BJ (cell line): ENCODE results near the gene SLC6A12. TPM values are rescaled to one million over a fixed set of nuclear protein-coding genes. Genes with fewer than 3 reads are reported as not detected.

ENCODE experiments used
- CTCF ChIA-PET: fragments of 350-600 bp; formaldehyde crosslinking; extraction: SDS; loops from one replicate; lab custom pipeline; 2021; ENCODE audit warnings: antibody characterized with exemption, inconsistent platforms; lab: Yijun Ruan, JAX
- POLR2A ChIA-PET: fragments of 300-600 bp; sonication (Branson Sonifier 250); formaldehyde crosslinking; extraction: SDS; loops from one replicate; lab custom pipeline; 2021; ENCODE audit warnings: antibody characterized with exemption; lab: Charles Lee
- DNase-seq: peaks from one replicate; pipeline ENCODE4 v3.0.0-alpha.2; 2011; ENCODE audit warnings: low read depth
- H3K27me3 ChIP-seq: 2 replicates; pipeline ENCODE4 v1.6.0; 2011; ENCODE audit warnings: low read length; ENCODE audit not compliant: control insufficient read depth, insufficient read depth
- H3K36me3 ChIP-seq: 2 replicates; pipeline ENCODE4 v1.5.1; 2011; ENCODE audit warnings: low read length; ENCODE audit not compliant: control insufficient read depth, insufficient read depth
- H3K4me3 ChIP-seq: 2 replicates; pipeline ENCODE4 v1.5.1; 2011; ENCODE audit warnings: low read depth, mild to moderate bottlenecking, control low read depth, low read length
- polyA plus RNA-seq: library from polyadenylated mRNA; depleted of rRNA; stranded (reverse); fragments of >200 nt; gene quantifications from 2 replicates; pipeline ENCODE4 v1.2.3, GENCODE V29; 2011
- TF ChIP-seq, protein P1 (sequence below): IDR thresholded peaks from 2 replicates; pipeline ENCODE4 v1.5.1; 2011; ENCODE audit warnings: low read depth, mild to moderate bottlenecking, control low read depth, inconsistent platforms, low read length, moderate library complexity; ENCODE audit not compliant: insufficient read depth

The SLC6A12 gene
- polyA plus RNA-seq, 1 experiment: not detected

DNA sequence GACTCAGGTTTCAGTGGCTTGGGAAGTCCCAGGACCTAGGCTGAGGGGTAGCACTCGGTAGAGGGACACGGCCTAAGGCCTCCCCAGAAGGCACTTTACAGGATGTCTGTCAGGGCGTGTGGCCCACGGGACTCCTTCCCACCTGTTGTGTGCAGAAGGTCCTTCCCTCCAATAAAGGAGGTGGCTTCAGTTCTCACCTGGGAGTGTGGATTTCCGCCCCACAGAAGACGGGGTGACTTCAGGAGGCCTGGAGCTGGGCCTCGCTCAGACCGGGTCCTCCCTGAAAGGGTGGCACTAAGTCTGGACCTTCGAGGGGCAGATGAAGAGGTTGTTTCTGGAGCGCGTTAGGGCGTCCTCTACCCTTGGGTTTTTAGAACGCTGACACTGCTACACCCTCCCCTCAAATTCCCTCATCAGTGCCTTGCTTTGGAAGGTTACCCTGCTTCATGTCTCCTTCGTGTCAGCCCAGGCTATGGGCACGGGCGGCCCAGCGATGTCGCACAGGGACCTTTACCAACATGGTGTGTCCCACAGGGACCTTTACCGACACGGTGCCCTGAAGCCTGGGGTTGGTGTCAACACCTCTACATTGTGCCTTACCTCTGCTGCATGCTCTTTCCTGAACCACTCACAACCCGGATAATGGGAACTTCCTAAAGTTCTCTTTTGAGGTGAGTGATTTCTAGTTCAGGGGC, 7.1 kb downstream of the SLC6A12 start:
- CTCF ChIA-PET: no interaction called here
- DNase-seq: no peak
- TF ChIP-seq, protein P1, sequence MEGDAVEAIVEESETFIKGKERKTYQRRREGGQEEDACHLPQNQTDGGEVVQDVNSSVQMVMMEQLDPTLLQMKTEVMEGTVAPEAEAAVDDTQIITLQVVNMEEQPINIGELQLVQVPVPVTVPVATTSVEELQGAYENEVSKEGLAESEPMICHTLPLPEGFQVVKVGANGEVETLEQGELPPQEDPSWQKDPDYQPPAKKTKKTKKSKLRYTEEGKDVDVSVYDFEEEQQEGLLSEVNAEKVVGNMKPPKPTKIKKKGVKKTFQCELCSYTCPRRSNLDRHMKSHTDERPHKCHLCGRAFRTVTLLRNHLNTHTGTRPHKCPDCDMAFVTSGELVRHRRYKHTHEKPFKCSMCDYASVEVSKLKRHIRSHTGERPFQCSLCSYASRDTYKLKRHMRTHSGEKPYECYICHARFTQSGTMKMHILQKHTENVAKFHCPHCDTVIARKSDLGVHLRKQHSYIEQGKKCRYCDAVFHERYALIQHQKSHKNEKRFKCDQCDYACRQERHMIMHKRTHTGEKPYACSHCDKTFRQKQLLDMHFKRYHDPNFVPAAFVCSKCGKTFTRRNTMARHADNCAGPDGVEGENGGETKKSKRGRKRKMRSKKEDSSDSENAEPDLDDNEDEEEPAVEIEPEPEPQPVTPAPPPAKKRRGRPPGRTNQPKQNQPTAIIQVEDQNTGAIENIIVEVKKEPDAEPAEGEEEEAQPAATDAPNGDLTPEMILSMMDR: no peak
- Histone ChIP-seq H3K27me3 (peaks cover 27% of the 10 kb centered on the region), H3K4me3 (no peak overlapping the region), H3K36me3 (no peaks in the 10 kb centered on the region)
- POLR2A ChIA-PET: no interaction called here

GRCh38 chr12:205026-205425, 8.9 kb downstream of the SLC6A12 start:
- CTCF ChIA-PET: no interaction called here
- peaks cover 32% of the 10 kb centered on the region for H3K27me3 ChIP-seq
- TF ChIP-seq, protein P1: no peak
- H3K36me3 ChIP-seq: no peaks in the 10 kb centered on the region
- no peak for DNase-seq
- H3K4me3 ChIP-seq: no peak overlapping the region
- POLR2A ChIA-PET: no interaction called here

DNA sequence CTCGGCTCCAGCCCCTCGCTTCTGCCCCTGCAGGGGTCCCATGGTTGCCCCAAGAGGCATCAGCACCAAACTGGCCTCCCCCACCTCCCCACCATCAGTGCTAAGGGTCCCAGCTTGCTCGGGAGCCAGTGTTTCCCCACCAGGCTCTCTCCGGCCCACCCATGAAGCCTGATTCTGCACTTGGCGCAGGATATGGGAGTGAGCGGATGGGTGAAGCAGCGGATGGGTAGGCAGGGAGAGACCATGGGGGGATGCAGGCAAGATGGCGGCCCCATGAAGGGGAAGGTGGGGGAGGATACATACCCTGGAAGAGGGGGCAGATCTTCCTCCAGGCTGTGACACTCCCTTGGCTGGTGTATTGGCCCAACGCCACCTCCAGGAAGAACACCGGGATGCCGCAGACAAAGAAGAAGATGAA, 9.7 kb downstream of the SLC6A12 start:
- Histone ChIP-seq H3K27me3 (peaks cover 32% of the 10 kb centered on the region), H3K36me3 (no peaks in the 10 kb centered on the region), H3K4me3 (no peak overlapping the region)
- ChIA-PET POLR2A (no interaction called here), CTCF (no interaction called here)
- DNase-seq: no peak
- TF ChIP-seq, protein P1: no peak

DNA sequence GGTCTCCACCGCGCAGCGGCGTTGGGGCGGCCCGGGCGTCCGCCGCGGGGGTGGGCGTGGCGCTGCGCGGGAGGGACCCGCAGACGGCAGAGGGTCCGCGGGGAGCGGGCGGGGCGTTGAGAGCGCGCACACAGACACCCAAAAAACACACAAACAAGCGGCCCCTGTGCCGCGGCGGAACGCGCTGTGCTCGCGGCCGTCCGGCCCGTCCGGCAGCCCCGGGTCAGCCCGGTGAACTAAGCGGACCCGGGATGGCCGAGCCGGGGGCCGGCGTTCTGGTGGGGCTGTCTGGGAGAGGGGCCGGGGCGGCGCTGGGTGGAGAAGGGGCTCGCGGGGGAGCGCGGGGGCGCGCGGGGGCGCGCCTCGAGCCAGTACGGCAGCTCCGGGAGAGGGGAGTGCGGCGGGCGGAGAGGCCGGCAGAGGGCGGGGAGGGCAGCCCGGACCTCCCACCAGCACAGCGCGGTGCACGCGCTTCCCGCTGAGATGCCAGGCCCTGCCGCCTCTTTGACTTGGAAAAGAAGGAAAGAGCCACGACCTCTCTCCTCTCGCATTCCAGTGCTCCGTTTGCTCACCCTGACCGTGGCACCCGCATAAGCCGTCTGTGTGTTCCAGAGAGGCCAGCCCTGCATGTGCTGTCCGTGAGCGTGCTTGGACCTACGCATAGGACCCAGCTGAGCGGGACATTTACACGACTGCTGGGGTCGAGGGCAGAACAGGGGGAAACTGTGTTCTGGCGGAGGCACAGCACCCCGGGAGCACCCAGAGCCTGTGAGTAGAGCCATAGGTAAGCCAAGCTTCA, 10.3 kb downstream of the SLC6A12 start:
- TF ChIP-seq, protein P1: no peak
- peaks cover 28% of the 10 kb centered on the region for H3K27me3 ChIP-seq
- ChIA-PET CTCF (no interaction called here), POLR2A (no interaction called here)
- DNase-seq: no peak
- no peaks in the 10 kb centered on the region for H3K36me3 ChIP-seq
- H3K4me3 ChIP-seq: peak overlapping the region; percentile 19; the same call in 1 of the 2 replicates

GRCh38 chr12:203074-203461, 10.9 kb downstream of the SLC6A12 start:
- H3K36me3 ChIP-seq: no peaks in the 10 kb centered on the region
- H3K27me3 ChIP-seq: peaks cover 28% of the 10 kb centered on the region
- POLR2A ChIA-PET: interaction anchor here (0.6 kb wide), 1 partner anchor 695 kb away, joined by 5 read pairs; no protein-coding TSS in a partner anchor
- TF ChIP-seq, protein P1: no peak
- H3K4me3 ChIP-seq: no peak overlapping the region
- CTCF ChIA-PET: no interaction called here
- DNase-seq: no peak
